GM18951 (cell line): ENCODE results near the gene OGDH.
"Not testable (repeated sequence)": the region's sequence is repeated elsewhere in the genome, so short reads cannot be mapped to it uniquely, and the experiment has no call there.

Experiments used
- POLR2A ChIP-seq: IDR thresholded peaks from 4 replicates; pipeline ENCODE4 v1.6.1; 2011; ENCODE audit warnings: mild to moderate bottlenecking; ENCODE audit not compliant: insufficient read length, insufficient read depth; ENCODE audit errors: extremely low read depth
- in situ Hi-C: fragments of 300-500 bp; cut with MboI; formaldehyde crosslinking; loops from one replicate; pipeline ENCODE4 v1.12.0; 2022; ENCODE audit warnings: low sequenced_read_pairs, mixed read lengths, inconsistent platforms; ENCODE audit not compliant: unreplicated experiment

The OGDH gene

GRCh38 chr7:44606341-44607140 is at the start of gene OGDH:
Gene OGDH, plus strand, starts transcription at chr7:44606627. Its CDS starts 17,717 bp downstream, at chr7:44624344.
- TF ChIP-seq POLR2A: peak; percentile 98
- in situ Hi-C loops: no loop called here

- TF ChIP-seq POLR2A: no peak
- in situ Hi-C loops: no loop called here
Observed at GRCh38 chr7:44557485-44557884, 48.9 kb upstream of the OGDH start.

GRCh38 chr7:44559485-44559884 is 46.9 kb upstream of the OGDH start:
- TF ChIP-seq POLR2A: no peak
- in situ Hi-C loops: no loop called here

GRCh38 chr7:44561481-44561880 is 44.9 kb upstream of the OGDH start:
- in situ Hi-C loops: no loop called here
- no peak for TF ChIP-seq POLR2A

- TF ChIP-seq POLR2A: no peak
- in situ Hi-C loops: no loop called here
Observed at GRCh38 chr7:44561962-44562621, 44.3 kb upstream of the OGDH start.

- in situ Hi-C loops: not testable (repeated sequence)
Observed at GRCh38 chr7:44562622-44562962, 43.8 kb upstream of the OGDH start.

- in situ Hi-C loops: no loop called here
- TF ChIP-seq POLR2A: no peak
Observed at GRCh38 chr7:44563171-44563679, 43.2 kb upstream of the OGDH start.

- in situ Hi-C loops: no loop called here
- no peak for TF ChIP-seq POLR2A
Observed at GRCh38 chr7:44564606-44565005, 41.8 kb upstream of the OGDH start.

- in situ Hi-C loops: no loop called here
- no peak for TF ChIP-seq POLR2A
Observed at GRCh38 chr7:44565097-44565794, 41.2 kb upstream of the OGDH start.

GRCh38 chr7:44565795-44566559 is 40.5 kb upstream of the OGDH start:
- TF ChIP-seq POLR2A: no peak
- in situ Hi-C loops: no loop called here

GRCh38 chr7:44566680-44567079 is 39.7 kb upstream of the OGDH start:
- in situ Hi-C loops: no loop called here
- no peak for TF ChIP-seq POLR2A

- TF ChIP-seq POLR2A: no peak
- in situ Hi-C loops: no loop called here
Observed at GRCh38 chr7:44567884-44568283, 38.5 kb upstream of the OGDH start.

- in situ Hi-C loops: no loop called here
- TF ChIP-seq POLR2A: no peak
Observed at GRCh38 chr7:44568771-44569560, 37.5 kb upstream of the OGDH start.

GRCh38 chr7:44569959-44570358 is 36.5 kb upstream of the OGDH start:
- no peak for TF ChIP-seq POLR2A
- in situ Hi-C loops: no loop called here
